Ramos (cell line): ENCODE measurements around the gene GXYLT1.
"Not testable (repeated sequence)": the region's sequence is repeated elsewhere in the genome, so short reads cannot be mapped to it uniquely, and the experiment has no call there.

ENCODE experiments used
- in situ Hi-C: fragments of 300-500 bp; cut with MboI; formaldehyde crosslinking; loops from one replicate; pipeline ENCODE4 v1.14.3; 2022; ENCODE audit warnings: low sequenced_read_pairs; ENCODE audit not compliant: unreplicated experiment

The GXYLT1 gene

DNA sequence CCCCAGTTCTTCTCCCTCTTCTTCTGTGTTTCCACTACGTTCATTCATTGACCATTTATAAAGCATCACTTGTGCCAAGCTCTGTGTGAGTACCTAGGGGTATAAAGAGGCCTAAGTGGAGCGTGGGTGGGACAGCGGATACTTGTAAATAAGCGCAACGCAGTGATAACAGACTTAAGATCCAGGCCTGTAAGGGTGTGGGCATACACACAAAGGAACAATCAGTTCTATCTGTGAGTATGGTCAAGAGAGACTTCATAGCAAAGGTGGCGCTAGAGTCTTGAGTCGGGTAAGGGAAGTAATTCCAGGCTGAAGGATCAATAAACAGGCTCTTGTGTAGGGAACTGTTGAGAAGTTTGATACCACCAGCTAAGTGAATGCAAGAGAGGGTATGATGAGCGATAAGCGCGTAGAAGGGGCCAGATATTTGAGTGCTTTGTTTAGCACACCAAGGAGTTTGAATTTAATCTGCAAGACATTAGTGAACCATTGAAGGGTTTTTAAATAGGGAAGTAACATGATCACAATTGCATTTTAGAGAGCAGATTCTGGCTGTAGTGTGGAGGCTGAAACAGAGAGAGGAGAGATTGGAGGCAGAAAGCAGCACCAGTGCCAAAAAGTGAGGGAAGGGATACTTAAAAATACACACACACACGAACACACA, 1.0 kb upstream of the GXYLT1 start:
- in situ Hi-C loops = no loop called here

DNA sequence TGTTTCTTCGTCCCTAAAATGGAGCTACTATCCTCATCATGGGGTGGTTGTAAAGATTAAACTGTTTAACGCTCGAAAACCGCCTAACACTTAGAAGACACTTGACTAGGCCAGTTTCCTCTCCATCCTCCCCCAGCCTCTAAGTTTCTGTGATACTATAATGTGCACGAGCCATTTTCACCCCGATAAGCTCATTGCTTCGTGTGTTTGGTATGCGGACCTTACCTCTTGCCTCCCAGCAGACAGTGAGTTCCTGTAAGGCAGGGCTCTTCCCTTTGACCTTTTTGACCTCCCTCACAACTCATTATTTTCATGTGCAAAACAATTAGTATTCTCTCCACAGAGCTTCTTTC, 499 bp upstream of the GXYLT1 start:
- in situ Hi-C loops = no loop called here

DNA sequence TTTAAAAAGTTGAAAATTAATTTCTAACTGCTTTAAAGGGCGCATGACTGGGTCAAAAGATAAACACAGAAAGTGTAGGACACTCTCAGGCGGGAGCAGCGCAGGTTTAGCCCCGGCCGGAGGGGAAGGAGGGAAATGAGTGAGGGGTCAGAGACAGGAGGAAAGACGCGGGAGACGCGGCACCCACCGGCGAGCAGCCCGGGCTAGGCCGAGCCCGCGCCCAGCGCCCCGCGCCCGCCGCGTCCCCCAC, 591 bp downstream of the GXYLT1 start:
- in situ Hi-C loops = no loop called here

DNA sequence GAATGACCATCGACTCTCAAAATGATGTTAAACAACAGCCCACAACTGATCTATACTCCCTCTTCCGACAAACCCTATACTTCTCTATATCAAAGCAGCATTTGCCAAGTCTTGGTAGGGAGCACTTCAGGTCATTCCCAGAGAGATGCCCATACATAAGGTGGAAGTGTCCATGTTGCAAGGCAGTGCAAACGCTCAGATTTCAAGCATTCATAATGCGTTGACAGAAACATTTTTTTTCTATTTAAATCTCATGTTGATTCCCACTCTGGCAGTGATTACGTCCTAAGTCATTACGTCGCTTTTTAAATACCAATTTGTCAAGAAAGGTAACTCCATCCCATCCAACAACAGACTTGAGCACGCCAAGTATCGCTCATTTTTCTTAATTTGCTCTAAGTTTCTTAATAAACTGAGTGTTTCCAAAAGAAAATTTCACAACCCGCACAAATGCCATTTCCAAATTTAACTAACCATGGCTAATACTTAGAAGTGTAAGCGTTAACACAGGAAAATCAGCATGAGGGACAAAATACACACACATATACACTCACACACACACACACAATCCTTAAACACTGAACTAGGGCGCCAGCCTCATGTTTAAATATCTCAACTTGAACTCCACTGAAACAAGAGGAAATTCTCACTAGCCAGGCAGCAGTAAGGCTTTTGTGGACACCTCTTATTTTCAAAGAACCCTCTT, 1.1 kb downstream of the GXYLT1 start:
- in situ Hi-C loops = no loop called here

DNA sequence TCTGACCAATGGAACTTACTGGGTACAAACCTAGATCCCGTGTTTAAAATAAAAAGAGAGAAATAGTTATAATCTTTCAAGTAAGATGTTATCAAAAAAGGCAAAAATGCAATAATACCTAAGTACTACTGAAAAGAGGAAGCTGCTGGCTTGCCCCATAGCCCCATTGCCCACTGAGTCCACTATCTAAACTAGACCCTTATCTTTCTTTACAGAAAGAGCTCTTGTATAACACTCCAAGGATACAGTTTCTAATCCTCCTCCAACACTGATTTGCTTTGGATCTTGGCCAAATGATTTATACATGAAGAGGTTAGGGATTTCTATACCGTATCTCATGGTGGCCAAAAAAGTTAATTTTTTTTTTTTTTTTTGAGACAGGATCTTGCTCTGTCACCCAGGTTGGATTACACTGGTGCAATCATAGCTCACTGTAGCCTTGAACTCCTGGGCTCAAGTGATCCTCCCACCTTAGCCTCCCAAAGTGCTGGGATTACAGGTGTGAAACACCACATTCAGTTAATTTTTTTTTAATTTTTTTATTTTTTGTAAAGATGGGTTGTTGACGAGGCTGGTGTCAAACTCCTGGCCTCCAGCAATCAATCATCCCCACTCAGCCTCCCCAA, 2.6 kb downstream of the GXYLT1 start:
- in situ Hi-C loops = no loop called here

DNA sequence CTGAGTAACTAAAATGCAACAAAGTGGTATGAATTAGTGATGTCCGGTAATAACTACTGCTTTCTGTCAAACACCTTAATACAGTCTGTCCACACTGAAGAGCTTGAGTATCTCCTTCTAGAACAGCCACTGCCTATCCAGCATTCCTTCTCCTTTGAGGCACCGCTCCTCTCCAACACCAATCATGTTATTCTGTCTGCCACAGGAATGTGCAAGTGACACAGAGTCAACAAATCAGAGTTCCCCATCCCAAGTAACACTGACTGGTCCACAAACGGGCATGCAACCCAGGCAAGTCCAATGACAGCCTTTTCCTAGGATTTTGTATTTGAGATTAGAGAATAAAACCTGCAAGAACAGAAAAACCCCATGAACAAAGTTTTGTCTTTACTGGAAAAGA, 3.8 kb downstream of the GXYLT1 start:
- in situ Hi-C loops = no loop called here

DNA sequence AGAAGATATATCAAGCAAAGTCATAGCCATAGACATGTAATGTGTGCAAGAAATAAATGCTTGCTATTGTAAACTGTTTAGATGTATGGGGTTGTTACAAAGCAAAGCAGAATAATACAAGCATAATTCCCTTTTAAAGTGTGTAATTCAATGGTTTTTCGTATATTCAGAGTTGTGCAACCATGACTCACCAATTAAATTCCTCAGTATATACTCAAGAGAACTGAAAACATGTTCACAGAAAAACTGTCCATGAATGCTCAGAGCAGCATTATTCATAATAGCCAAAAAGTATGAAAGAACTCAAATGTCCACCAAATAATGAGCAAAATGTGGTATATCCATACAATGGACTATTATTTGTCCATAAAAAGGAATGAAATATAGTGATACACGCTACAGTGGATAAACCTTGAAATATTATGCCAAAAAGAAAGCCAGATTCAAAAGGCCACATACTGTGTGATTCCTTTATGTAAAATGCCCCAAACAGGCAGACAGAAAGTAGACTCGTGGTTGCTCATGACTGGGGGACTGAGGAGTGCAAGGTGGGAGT, 9.3 kb downstream of the GXYLT1 start:
- in situ Hi-C loops = no loop called here

DNA sequence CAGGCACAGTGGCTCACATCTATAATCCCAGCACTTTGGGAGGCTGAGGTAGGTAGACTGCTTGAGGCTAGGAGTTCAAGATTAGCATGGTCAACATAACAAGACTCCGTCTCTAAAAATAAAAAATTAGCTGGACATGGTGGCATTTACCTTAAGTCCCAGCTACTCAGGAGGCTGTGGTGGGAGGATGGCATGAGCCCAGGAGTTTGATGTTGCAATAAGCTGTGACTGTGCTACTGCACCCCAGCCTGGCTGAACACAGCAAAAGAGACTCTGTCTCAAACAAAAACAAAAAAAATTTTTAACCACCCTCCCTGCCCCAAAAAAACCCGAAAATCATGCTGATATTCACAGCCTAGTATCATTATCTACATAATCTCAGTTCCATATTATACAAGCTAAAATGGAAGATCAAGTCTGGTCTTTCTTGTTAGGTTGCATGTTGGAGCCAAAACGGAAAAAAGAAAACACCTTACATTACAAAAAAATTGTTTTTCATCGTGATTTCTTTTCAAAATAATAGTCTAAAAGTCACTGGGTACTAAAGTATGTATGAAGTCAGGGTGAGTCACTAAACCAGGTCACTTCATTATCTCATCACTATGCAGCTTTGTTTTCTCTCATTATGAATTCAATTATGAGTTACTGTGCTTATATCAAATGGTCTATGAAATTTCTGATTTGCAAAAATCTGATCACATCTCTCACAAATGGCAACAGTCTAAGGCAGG, 13.8 kb downstream of the GXYLT1 start:
- in situ Hi-C loops = no loop called here

DNA sequence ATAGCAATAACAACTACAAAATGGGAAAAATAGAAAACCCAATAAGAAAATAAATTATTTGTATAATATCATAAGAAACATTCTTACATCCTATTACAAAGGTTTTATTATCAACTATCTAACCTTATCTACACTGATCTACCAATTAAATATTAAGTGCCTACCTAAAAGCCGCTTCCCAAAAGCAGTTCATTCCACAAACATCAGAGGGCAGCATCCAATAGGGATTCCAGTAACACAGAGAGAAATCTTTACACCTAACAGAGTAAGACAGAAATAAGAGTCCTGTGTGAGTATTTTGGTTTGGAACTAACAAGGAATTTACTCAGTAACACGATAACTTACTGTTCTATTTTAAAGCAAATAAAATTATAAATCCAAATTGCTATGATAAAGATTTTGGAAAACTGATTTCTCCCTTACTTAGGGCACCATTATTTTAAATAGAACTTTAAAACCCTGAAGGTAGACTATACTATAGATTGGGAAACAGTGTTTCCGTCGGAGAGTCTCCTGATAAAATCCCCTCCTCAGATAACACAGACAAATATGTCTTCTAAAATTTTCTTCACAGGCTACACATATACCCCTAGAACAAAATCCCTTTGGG, 15.0 kb downstream of the GXYLT1 start:
- in situ Hi-C loops = no loop called here

DNA sequence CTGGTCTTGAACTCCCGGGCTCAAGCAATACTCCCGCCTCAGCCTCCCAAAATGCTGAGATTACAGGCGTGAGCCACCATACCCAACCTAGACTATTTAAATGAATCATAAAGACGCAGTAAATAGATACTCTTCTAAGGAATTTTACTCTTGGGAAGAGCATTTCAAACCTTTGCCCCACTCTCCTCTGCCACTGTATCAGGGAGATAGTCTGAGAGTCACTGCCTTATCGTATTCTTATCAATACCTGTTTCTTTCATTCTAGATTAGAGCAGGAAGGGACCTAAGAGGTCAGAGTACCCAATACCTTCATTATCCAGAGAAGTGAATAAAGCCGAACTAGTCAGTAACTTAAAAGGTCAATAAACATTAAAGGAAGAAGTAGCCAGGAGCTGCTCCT, 15.8 kb downstream of the GXYLT1 start:
- in situ Hi-C loops = no loop called here

DNA sequence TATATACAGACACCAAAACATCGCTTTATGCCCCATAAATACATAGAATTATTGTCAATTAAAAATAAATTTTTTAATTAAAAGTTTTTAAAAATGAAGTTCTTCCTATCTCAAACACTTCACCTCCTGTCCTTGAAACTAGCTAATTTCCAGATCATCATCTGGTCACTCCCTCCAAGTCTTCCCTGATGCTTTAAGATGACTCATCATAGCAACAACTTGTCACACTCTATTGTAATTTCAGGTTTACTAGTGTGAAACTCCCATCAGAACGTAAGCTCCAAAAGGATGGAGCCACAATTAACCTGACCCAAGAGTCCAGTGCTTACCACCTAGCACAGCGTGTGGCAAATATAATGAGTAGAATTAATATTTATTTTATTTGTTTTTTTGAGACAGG, 16.3 kb downstream of the GXYLT1 start:
- in situ Hi-C loops = no loop called here

DNA sequence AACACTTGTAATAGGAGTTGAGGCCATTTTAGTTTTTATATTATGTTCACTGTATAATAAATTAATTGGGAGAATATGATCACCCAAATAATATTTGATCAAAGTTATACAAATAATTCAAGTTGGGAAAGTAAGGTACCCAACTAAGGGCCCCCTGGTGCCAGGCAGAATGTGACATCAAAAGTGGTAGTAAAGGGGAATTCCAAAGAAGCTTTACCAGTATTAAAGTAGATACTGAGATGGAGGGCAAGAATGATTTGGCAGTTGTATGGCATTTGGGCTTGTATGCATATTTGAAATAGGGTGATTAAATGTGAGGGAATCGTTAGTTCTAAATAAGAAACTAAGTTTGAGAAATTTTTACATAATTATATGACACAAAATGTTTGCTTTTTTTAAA, 17.7 kb downstream of the GXYLT1 start:
- in situ Hi-C loops = no loop called here

DNA sequence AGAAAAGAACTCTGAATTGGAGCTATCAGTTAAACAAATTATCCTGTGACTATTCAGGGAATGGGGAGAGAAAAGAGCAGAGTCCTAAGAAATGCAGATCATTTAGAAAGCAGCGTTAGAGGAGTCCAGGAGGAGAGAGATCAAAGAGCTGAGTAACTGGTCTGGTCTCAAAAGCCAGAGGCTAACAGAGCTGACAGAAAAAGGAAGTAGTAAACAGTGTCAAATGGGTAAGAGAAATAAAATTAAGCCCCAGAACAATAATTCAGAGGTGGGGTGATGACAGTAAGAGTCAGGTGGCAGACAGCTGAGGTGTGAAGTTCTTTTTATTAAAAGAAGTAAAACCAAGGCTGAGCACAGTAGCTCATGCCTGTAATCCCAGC, 19.3 kb downstream of the GXYLT1 start:
- in situ Hi-C loops = no loop called here

DNA sequence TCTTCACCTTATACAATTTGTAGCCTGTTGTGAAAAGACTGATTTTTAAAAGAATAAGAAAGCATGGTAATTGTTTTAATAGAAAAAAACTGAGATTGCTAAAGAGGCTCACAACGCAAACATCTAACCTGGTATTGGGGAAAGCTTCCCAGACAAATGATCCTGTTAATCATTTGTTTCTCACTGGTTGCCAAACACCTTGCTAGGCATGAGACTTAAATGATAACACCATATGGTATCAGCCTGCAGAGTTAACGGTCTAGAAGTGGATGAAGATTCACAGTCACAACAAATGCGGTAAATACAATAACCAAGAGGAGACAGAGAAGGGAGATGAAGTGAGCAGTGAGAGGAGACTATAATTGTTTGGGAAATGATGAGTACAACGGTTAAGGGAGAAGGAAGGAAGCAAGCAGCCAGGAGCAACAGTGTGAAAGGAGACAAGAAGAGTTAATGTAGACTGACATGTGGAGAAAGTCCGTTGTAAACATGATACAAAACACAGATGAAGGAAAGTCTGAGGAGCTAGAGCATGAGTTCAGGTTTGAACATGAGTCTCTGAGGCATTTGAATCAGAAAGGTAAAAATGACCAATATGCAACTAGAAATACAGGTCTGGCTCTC, 19.8 kb downstream of the GXYLT1 start:
- in situ Hi-C loops = no loop called here

DNA sequence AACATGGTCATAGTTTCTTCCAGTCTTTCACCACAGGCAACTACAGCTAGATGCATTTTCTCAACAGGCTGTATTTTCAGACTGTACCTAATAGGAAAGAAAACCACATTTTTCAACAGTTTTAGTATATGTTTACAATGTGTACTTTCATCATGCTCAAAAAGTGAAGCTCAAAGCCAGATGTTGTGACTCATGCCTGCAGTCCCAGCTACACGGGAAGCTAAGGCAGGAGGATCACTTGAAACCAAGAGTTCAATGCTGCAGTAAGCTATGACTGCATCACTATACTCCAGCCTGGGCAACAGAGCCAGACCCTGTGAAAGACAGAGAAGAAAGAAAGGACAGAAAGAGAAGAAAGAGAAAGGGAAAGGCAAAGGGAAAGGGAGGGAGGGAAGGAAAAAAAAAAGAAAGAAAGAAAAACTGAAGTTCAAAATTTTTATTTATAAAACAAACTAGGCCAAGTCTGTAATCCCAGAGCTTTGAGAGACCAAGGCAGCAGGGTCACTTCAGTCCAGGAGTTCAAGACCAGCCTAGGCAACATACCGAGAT, 25.5 kb downstream of the GXYLT1 start:
- in situ Hi-C loops = no loop called here

DNA sequence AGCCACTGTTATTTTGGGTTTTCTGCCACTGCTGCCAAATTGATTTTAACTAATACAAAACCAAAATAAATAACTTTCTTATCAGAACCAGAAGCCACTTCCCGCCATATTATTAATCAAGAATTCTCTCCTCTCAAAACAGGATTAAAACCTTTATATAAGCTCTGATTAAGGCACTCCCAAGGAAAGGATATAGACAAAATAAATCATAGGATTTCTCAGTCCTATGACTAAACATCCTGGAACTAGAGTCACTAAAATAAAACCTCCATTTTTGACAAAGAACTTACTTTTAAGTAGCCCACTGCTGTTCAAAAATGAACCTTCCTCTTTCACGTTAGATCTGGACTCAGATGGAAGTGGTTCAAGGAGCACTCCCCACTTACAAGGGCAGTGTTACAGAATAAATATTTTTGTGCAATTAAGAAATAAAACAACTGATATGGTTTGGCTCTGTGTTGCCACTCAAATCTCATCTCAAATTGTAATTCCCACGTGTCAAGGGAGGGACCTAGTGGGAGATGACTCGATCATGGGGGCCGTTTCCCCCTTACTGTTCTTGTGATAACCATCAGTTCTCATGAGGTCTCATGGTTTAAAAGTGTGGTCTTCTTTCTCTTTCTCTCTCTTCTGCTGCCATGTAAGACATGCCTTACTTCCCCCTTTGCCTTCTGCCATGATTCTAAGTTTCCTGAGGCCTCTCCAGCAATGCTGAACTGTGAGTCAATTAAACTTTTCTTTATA, 26.4 kb downstream of the GXYLT1 start:
- in situ Hi-C loops = no loop called here

DNA sequence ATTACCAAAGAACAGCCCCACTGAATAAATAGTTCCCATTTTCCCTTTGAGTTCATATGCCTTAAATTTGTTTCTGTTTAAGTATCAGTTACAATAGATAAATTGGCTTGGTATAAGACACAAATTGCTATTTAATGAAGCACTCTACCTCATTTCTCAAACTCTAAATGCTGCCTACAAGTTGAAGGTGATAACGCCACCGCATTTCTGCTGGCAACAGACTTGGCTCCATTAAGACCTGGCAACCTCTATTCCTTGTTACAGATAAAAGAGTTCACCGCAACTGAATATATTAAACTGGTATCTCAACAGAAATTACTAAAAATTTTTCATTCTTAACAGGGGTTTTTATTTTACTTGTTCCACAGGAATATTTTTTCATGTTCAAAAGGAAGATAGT, 35.6 kb downstream of the GXYLT1 start:
- in situ Hi-C loops = no loop called here

DNA sequence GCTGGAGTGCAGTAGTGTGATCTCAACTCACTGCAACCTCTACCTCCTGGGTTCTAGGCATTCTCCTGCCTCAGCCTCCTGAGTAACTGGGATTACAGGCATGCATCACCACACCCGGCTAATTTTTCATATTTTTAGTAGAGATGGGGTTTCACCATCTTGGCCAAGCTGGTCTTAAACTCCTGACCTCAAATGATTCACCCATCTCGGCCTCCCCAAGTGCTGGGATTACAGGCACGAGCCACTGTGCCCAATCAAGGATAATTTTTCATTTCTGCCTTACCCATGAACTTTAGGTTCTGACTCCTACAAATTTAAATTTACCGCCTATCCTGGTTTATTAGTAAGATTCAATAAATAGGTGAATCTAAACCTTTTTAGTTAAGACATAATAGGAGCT, 37.9 kb downstream of the GXYLT1 start:
- in situ Hi-C loops = not testable (repeated sequence)

DNA sequence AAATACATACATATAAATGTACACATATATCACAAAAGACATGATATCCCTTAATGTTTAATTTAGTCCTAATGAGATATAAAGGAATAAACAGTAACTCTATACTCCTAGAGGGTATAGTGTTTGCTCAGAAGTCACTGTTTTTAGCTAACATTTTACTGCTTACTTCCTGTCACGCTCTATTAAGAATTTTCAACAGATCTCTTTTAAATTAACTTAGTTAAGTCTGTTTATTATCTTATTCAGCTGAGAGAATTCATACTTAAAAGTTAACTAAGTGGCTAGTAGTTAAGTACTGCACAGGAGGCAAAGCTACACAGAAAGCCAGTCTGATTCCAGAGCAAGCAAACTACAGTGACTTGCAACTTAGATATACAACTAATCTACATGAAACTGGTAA, 39.9 kb downstream of the GXYLT1 start:
- in situ Hi-C loops = no loop called here
